Endothelial cell of umbilical vein (primary cell): ENCODE data around the gene ARNT2. TPM values are rescaled to one million over a fixed set of nuclear protein-coding genes. Genes with fewer than 3 reads are reported as not detected.

Experiments
- BruUV-seq: library from RNA; stranded (reverse); fragments of 400-500 nt; replicated peaks from 2 replicates; lab custom pipeline; 2021; lab: Mats Ljungman, UMichigan
- CTCF ChIA-PET: fragments of 300-600, 350-600 bp; sonication (Branson Sonifier 250); formaldehyde crosslinking; loops from one replicate; lab custom pipeline; 2021; ENCODE audit warnings: antibody characterized with exemption, inconsistent platforms; lab: Charles Lee
- POLR2A ChIA-PET: fragments of 300-600, 350-600 bp; sonication (Branson Sonifier 250); formaldehyde crosslinking; loops from one replicate; lab custom pipeline; 2021; ENCODE audit warnings: antibody characterized with exemption, inconsistent platforms; lab: Charles Lee
- DNase-seq: peaks from one replicate; pipeline ENCODE4 v3.0.0-alpha.2; 2011; ENCODE audit warnings: low read depth, low spot score
- FAIRE-seq: peaks from 2 replicates; lab custom pipeline; 2011; peaks lifted over from hg19 to GRCh38; lab: Jason Lieb, UNC
- H2AFZ ChIP-seq: 2 replicates; pipeline ENCODE4 v1.6.0; 2012; ENCODE audit warnings: low read depth, low read length, control low read depth, inconsistent platforms
- H3K27ac ChIP-seq: 2 replicates; pipeline ENCODE4 v1.5.1; 2011; ENCODE audit warnings: low read depth, mild to moderate bottlenecking, control low read depth, low read length, moderate library complexity; ENCODE audit not compliant: insufficient read depth
- H3K27me3 ChIP-seq, 2 experiments: 2 replicates each; pipeline versions ENCODE4 v1.6.0 to v1.6.1; 2011; ENCODE audit warnings: low read length in 2 of 2, mixed read lengths in 1 of 2; ENCODE audit not compliant: control insufficient read depth in 2 of 2, insufficient read depth in 2 of 2
- H3K36me3 ChIP-seq, 2 experiments: 2 replicates in 1 of 2; 3 replicates in 1 of 2; pipeline ENCODE4 v1.5.1; 2011; ENCODE audit warnings: low read length in 2 of 2, mild to moderate bottlenecking in 1 of 2, moderate library complexity in 1 of 2; ENCODE audit not compliant: control insufficient read depth in 2 of 2, insufficient read depth in 2 of 2; ENCODE audit errors: extremely low read depth in 1 of 2
- H3K4me1 ChIP-seq: 3 replicates; pipeline ENCODE4 v1.5.1; 2011; ENCODE audit warnings: mild to moderate bottlenecking, low read length; ENCODE audit not compliant: control insufficient read depth, insufficient read depth; ENCODE audit errors: extremely low read depth
- H3K4me2 ChIP-seq: 2 replicates; pipeline ENCODE4 v1.6.1; 2011; ENCODE audit warnings: low read length, control low read depth, mixed read lengths; ENCODE audit not compliant: insufficient read depth
- H3K4me3 ChIP-seq, 3 experiments: fragments of 200-600 bp in 1 of 3; sonication (generic), shearing (Covaris generic) in 1 of 3; replicated peaks in 1 of 3; 2 replicates each; pipeline ENCODE4 v1.5.1; 2011 to 2016; ENCODE audit warnings: control low read depth in 3 of 3, low read length in 3 of 3, mild to moderate bottlenecking in 2 of 3, inconsistent platforms in 1 of 3, low read depth in 1 of 3, moderate library complexity in 1 of 3; ENCODE audit not compliant: insufficient read depth in 1 of 3
- H3K79me2 ChIP-seq: 2 replicates; pipeline ENCODE4 v1.6.0; 2012; ENCODE audit warnings: low read length, inconsistent platforms; ENCODE audit not compliant: control insufficient read depth, insufficient read depth
- H3K9ac ChIP-seq: replicated peaks from 2 replicates; pipeline ENCODE3; 2011; ENCODE audit warnings: low read length, control low read depth; ENCODE audit not compliant: insufficient read depth; ENCODE audit errors: extremely low read depth
- H3K9me1 ChIP-seq: replicated peaks from 3 replicates; pipeline ENCODE4 v1.6.0; 2011; ENCODE audit warnings: mild to moderate bottlenecking, low read length; ENCODE audit not compliant: control insufficient read depth, insufficient read depth; ENCODE audit errors: extremely low read depth
- H3K9me3 ChIP-seq: replicated peaks from 2 replicates; pipeline ENCODE4 v1.5.1; 2012; ENCODE audit warnings: low read length, inconsistent platforms; ENCODE audit not compliant: control insufficient read depth, insufficient read depth
- H4K20me1 ChIP-seq: replicated peaks from 2 replicates; pipeline ENCODE3; 2011; ENCODE audit warnings: mild to moderate bottlenecking, low read length; ENCODE audit not compliant: control insufficient read depth, insufficient read depth; ENCODE audit errors: extremely low read depth
- EZH2 ChIP-seq: IDR thresholded peaks from 2 replicates; pipeline ENCODE4 v1.6.1; 2012; ENCODE audit warnings: borderline replicate concordance, low read depth, mild to moderate bottlenecking, moderate library complexity, low read length, inconsistent platforms; ENCODE audit not compliant: severe bottlenecking
- FOS ChIP-seq: IDR thresholded peaks from 2 replicates; pipeline ENCODE4 v1.6.1; 2011; ENCODE audit warnings: mild to moderate bottlenecking, low read length, moderate library complexity, borderline replicate concordance; ENCODE audit not compliant: insufficient read depth
- GATA2 ChIP-seq: IDR thresholded peaks from 2 replicates; pipeline ENCODE4 v1.7.0; 2011; ENCODE audit warnings: low read depth, mild to moderate bottlenecking, moderate library complexity, mixed read lengths, low read length; ENCODE audit not compliant: insufficient read length, insufficient read depth
- JUN ChIP-seq: IDR thresholded peaks from 2 replicates; pipeline ENCODE4 v1.6.1; 2011; ENCODE audit warnings: borderline replicate concordance, low read depth; ENCODE audit not compliant: insufficient read length, insufficient read depth
- MAX ChIP-seq: IDR thresholded peaks from 2 replicates; pipeline ENCODE4 v1.6.1; 2011; ENCODE audit not compliant: insufficient read depth, insufficient read length
- MYC ChIP-seq: IDR thresholded peaks from one replicate; pipeline ENCODE4 v1.6.1; 2011; ENCODE audit warnings: mild to moderate bottlenecking, low read depth, low read length
- POLR2A ChIP-seq: IDR thresholded peaks from 2 replicates; pipeline ENCODE4 v1.6.1; 2012; ENCODE audit warnings: low read depth, mild to moderate bottlenecking, control low read depth, low read length
- POLR2AphosphoS5 ChIP-seq: IDR thresholded peaks from 2 replicates; pipeline ENCODE4 v1.6.1; 2012; ENCODE audit warnings: low read depth, mild to moderate bottlenecking, control low read depth, low read length, moderate library complexity; ENCODE audit not compliant: insufficient read depth
- dilution Hi-C: fragments of 300-500 bp; cut with MboI; formaldehyde crosslinking; loops from one replicate; pipeline ENCODE4 v1.15.0; 2019; ENCODE audit warnings: low sequenced_read_pairs; ENCODE audit not compliant: extremely low pct_ligation_motif_present
- intact Hi-C: fragments of 100-400 bp; cut with micrococcal nuclease; formaldehyde crosslinking; loops from one replicate; pipeline ENCODE4 v1.10.0; 2022
- polyA plus RNA-seq, 4 experiments: library from polyadenylated mRNA; depleted of rRNA in 3 of 4; stranded (reverse) in 3 of 4; unstranded in 1 of 4; fragments of >200 nt; gene quantifications; 2 replicates each; pipeline versions ENCODE4 v1.2.1 to v1.2.3, GENCODE V29; 2011 to 2012; ENCODE audit warnings: missing spikeins in 1 of 4
- total RNA-seq: library from RNA; stranded (reverse); gene quantifications from 2 replicates; pipeline ENCODE4 v1.2.3, GENCODE V29; 2021
- TF ChIP-seq, protein P1 (sequence below), 2 donors: IDR thresholded peaks; 1 replicate in 1 of 2; 2 replicates in 1 of 2; pipeline ENCODE4 v1.5.1; 2011; ENCODE audit warnings: low read length in 2 of 2, mild to moderate bottlenecking in 2 of 2, moderate library complexity in 2 of 2, control low read depth in 1 of 2, inconsistent platforms in 1 of 2, low read depth in 1 of 2; ENCODE audit not compliant: insufficient read depth in 1 of 2; ENCODE audit errors: extremely low read depth in 1 of 2

Gene ARNT2
- total and polyA plus RNA-seq, 2 donors (not counting 3 experiments of a cell fraction or from before 2014, with no cell fraction given), result 0.03 to 0.20 TPM

- no peak overlapping the region for H2AFZ ChIP-seq
- FAIRE-seq, result no peak
- H3K4me1 ChIP-seq, result peaks cover 3% of the 10 kb centered on the region
- no peak overlapping the region for H3K27ac ChIP-seq
- H3K27me3 ChIP-seq, result peaks cover 0 to 5% of the 10 kb centered on the region in 2 experiments
- no peaks in the 10 kb centered on the region for H3K9me1 ChIP-seq
- no peaks in the 10 kb centered on the region for H3K36me3 ChIP-seq
- H3K9me3 ChIP-seq, result no peaks in the 10 kb centered on the region
- H3K9ac ChIP-seq, result no peak overlapping the region
- intact Hi-C loops (no loop called here), dilution Hi-C loops (loop anchor here (25.0 kb wide), 1 partner anchor 149 kb away; no protein-coding TSS in a partner anchor)
- DNase-seq, result no peak
- H3K4me2 ChIP-seq, result no peak overlapping the region
- no peak for TF ChIP-seq EZH2
- TF ChIP-seq MAX, result no peak
- no peak for TF ChIP-seq FOS
- TF ChIP-seq POLR2AphosphoS5, result no peak
- TF ChIP-seq JUN, result no peak
- TF ChIP-seq GATA2, result no peak
- TF ChIP-seq MYC, result no peak
- TF ChIP-seq, protein P1, sequence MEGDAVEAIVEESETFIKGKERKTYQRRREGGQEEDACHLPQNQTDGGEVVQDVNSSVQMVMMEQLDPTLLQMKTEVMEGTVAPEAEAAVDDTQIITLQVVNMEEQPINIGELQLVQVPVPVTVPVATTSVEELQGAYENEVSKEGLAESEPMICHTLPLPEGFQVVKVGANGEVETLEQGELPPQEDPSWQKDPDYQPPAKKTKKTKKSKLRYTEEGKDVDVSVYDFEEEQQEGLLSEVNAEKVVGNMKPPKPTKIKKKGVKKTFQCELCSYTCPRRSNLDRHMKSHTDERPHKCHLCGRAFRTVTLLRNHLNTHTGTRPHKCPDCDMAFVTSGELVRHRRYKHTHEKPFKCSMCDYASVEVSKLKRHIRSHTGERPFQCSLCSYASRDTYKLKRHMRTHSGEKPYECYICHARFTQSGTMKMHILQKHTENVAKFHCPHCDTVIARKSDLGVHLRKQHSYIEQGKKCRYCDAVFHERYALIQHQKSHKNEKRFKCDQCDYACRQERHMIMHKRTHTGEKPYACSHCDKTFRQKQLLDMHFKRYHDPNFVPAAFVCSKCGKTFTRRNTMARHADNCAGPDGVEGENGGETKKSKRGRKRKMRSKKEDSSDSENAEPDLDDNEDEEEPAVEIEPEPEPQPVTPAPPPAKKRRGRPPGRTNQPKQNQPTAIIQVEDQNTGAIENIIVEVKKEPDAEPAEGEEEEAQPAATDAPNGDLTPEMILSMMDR (IDR thresholded peaks at IDR 0.05; ENCODE audit: extremely low read depth in 1 of 2, insufficient read depth in 1 of 2, low read depth in 1 of 2, low read length in 2 of 2), result no peak
- no peak for TF ChIP-seq POLR2A
- H3K79me2 ChIP-seq, result no peaks in the 10 kb centered on the region
- H4K20me1 ChIP-seq, result no peaks in the 10 kb centered on the region
- no peak overlapping the region for H3K4me3 ChIP-seq
- POLR2A ChIA-PET, result no interaction called here
- BruUV-seq, result no TSS peak
- CTCF ChIA-PET, result interaction anchor here (0.7 to 8.5 kb wide), 3 partner anchors 90 to 407 kb away, joined by 3 to 828 read pairs (median 5); partner anchors contain the start of gene CEMIP
Observed at GRCh38 chr15:80563372-80563997, 159.3 kb downstream of the ARNT2 start.
